Neural progenitor cell (in vitro differentiated cells): Measurements from ENCODE around the gene BHLHA15.

Experiments used
- EZH2 ChIP-seq: fragments of 200-600 bp; sonication (generic); IDR thresholded peaks from 2 replicates; pipeline ENCODE4 v1.6.1; 2017; ENCODE audit warnings: antibody characterized with exemption, mild to moderate bottlenecking, moderate library complexity
- EZH2phosphoT487 ChIP-seq: fragments of 200-600 bp; sonication (generic); IDR thresholded peaks from 2 replicates; pipeline ENCODE4 v1.6.1; 2017; ENCODE audit warnings: antibody characterized with exemption
- TF ChIP-seq, protein P1 (sequence below): fragments of 200-600 bp; sonication (generic); IDR thresholded peaks from 2 replicates; pipeline ENCODE4 v1.5.1; 2017; ENCODE audit warnings: antibody characterized with exemption, mild to moderate bottlenecking

DNA sequence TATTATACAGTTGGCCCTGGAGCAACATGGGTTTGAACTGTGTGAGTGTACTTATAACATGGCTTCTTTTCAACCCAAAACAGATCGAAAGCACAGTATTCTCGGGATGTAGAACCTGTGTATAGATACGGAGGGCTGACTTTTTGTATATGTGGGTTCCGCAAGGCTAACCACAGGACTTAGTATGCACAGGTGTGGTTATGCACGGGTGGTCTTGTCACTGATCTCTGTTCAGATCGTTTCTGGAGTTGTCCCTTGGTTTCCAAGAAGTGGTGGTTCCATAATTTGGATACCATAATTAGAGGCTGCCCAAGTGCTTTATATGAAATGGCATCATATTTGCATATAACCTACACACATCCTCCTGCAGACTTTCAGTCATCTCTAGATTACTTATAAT is 10.9 kb upstream of the BHLHA15 start:
- TF ChIP-seq, protein P1, sequence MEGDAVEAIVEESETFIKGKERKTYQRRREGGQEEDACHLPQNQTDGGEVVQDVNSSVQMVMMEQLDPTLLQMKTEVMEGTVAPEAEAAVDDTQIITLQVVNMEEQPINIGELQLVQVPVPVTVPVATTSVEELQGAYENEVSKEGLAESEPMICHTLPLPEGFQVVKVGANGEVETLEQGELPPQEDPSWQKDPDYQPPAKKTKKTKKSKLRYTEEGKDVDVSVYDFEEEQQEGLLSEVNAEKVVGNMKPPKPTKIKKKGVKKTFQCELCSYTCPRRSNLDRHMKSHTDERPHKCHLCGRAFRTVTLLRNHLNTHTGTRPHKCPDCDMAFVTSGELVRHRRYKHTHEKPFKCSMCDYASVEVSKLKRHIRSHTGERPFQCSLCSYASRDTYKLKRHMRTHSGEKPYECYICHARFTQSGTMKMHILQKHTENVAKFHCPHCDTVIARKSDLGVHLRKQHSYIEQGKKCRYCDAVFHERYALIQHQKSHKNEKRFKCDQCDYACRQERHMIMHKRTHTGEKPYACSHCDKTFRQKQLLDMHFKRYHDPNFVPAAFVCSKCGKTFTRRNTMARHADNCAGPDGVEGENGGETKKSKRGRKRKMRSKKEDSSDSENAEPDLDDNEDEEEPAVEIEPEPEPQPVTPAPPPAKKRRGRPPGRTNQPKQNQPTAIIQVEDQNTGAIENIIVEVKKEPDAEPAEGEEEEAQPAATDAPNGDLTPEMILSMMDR = no peak
- TF ChIP-seq EZH2phosphoT487 (no peak), EZH2 (no peak)
